ENCODE data around the gene AKR1B1. TPM values are rescaled to one million over a fixed set of nuclear protein-coding genes. Genes with fewer than 3 reads are reported as not detected.
"Not testable (repeated sequence)": the region's sequence is repeated elsewhere in the genome, so short reads cannot be mapped to it uniquely, and the experiment has no call there.

AKR1B1 gene
- total and polyA plus RNA-seq, 2 donors (not counting 1 experiment from before 2014, with no cell fraction given): 170 to 213 TPM

DNA sequence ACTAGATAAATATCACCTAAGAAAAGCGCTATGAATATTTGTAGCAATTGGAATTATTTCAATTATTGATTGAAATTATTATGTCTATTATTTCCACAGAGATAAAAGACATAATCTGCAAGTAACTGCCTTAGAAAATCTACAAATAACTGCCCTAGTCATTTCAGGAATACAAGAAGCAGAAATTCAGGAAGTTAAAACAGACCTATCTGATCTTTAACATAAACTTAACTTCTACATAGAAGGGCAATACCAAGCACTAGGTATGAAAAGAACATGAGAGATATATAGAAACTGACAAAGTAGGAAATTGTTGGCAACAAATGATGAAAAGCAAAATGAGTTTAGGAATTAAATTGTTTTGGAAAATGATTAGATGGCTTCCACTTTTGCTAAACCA is 36.6 kb upstream of the AKR1B1 start:
- Histone ChIP-seq H3K9me3 (ENCODE audit: control insufficient read depth, insufficient read depth, low read depth, low read length) (no peaks in the 10 kb centered on the region), H3K79me2 (ENCODE audit: control insufficient read depth, insufficient read depth, low read length) (no peaks in the 10 kb centered on the region), H3K4me3 (replicated peaks in 1 of 4; ENCODE audit: control extremely low read depth in 1 of 4, insufficient read depth in 1 of 4, low read depth in 3 of 4, low read length in 4 of 4) (no peak overlapping the region), H3K27ac (ENCODE audit: insufficient read depth, low read length) (no peak overlapping the region), H4K20me1 (ENCODE audit: control insufficient read depth, extremely low read depth, insufficient read depth, low read length) (no peaks in the 10 kb centered on the region), H3K4me1 (ENCODE audit: control insufficient read depth, extremely low read depth, insufficient read depth, low read length) (no peaks in the 10 kb centered on the region), H3K36me3 (ENCODE audit: control insufficient read depth, insufficient read depth, low read length) (no peaks in the 10 kb centered on the region), H3K4me2 (ENCODE audit: extremely low read depth, insufficient read depth, low read length) (no peak overlapping the region), H3K27me3 (ENCODE audit: control insufficient read depth, insufficient read depth, low read length) (no peaks in the 10 kb centered on the region), H3K9ac (ENCODE audit: insufficient read depth, low read length) (no peak overlapping the region), H2AFZ (ENCODE audit: low read length) (no peak overlapping the region)
- TF ChIP-seq, protein P1, sequence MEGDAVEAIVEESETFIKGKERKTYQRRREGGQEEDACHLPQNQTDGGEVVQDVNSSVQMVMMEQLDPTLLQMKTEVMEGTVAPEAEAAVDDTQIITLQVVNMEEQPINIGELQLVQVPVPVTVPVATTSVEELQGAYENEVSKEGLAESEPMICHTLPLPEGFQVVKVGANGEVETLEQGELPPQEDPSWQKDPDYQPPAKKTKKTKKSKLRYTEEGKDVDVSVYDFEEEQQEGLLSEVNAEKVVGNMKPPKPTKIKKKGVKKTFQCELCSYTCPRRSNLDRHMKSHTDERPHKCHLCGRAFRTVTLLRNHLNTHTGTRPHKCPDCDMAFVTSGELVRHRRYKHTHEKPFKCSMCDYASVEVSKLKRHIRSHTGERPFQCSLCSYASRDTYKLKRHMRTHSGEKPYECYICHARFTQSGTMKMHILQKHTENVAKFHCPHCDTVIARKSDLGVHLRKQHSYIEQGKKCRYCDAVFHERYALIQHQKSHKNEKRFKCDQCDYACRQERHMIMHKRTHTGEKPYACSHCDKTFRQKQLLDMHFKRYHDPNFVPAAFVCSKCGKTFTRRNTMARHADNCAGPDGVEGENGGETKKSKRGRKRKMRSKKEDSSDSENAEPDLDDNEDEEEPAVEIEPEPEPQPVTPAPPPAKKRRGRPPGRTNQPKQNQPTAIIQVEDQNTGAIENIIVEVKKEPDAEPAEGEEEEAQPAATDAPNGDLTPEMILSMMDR (conservative IDR thresholded peaks at IDR 0.05 in 1 of 2, IDR thresholded peaks at IDR 0.05 in 1 of 2; ENCODE audit: low read depth in 1 of 2, low read length in 2 of 2): no peak
- TF ChIP-seq EZH2 (IDR thresholded peaks at IDR 0.05; ENCODE audit: low read length, missing control alignments): no peak
- no peak for DNase-seq (ENCODE audit: low read depth in 2 of 2)

DNA sequence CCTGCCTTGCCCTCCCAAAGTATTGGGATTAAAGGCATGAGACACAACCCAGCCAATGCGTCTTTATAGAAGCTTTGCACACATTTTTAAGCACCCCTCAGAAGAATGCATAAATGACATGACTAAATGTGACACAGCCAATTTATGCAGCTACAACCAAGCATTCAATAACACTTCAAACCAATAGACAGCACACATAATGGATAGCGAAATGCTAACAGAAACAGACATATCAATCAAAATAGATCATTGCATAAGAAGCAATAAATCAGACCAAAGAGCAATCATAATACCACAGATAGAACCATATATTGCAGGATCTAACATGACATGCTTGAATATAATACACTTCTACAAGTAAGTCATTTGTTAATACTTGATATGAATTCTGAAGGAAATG is 34.2 kb upstream of the AKR1B1 start:
- H3K4me3 ChIP-seq (replicated peaks in 1 of 4; ENCODE audit: control extremely low read depth in 1 of 4, insufficient read depth in 1 of 4, low read depth in 3 of 4, low read length in 4 of 4): no peak overlapping the region
- H3K36me3 ChIP-seq (ENCODE audit: control insufficient read depth, insufficient read depth, low read length): no peaks in the 10 kb centered on the region
- H3K27ac ChIP-seq (ENCODE audit: insufficient read depth, low read length): no peak overlapping the region
- TF ChIP-seq, protein P1 (conservative IDR thresholded peaks at IDR 0.05 in 1 of 2, IDR thresholded peaks at IDR 0.05 in 1 of 2; ENCODE audit: low read depth in 1 of 2, low read length in 2 of 2): no peak
- TF ChIP-seq EZH2 (IDR thresholded peaks at IDR 0.05; ENCODE audit: low read length, missing control alignments): no peak
- H3K4me2 ChIP-seq (ENCODE audit: extremely low read depth, insufficient read depth, low read length): no peak overlapping the region
- no peaks in the 10 kb centered on the region for H3K27me3 ChIP-seq (ENCODE audit: control insufficient read depth, insufficient read depth, low read length)
- DNase-seq (ENCODE audit: low read depth in 2 of 2): no peak
- no peak overlapping the region for H3K9ac ChIP-seq (ENCODE audit: insufficient read depth, low read length)
- H4K20me1 ChIP-seq (ENCODE audit: control insufficient read depth, extremely low read depth, insufficient read depth, low read length): no peaks in the 10 kb centered on the region
- H3K79me2 ChIP-seq (ENCODE audit: control insufficient read depth, insufficient read depth, low read length): no peaks in the 10 kb centered on the region
- no peaks in the 10 kb centered on the region for H3K4me1 ChIP-seq (ENCODE audit: control insufficient read depth, extremely low read depth, insufficient read depth, low read length)
- no peaks in the 10 kb centered on the region for H3K9me3 ChIP-seq (ENCODE audit: control insufficient read depth, insufficient read depth, low read depth, low read length)
- no peak overlapping the region for H2AFZ ChIP-seq (ENCODE audit: low read length)

DNA sequence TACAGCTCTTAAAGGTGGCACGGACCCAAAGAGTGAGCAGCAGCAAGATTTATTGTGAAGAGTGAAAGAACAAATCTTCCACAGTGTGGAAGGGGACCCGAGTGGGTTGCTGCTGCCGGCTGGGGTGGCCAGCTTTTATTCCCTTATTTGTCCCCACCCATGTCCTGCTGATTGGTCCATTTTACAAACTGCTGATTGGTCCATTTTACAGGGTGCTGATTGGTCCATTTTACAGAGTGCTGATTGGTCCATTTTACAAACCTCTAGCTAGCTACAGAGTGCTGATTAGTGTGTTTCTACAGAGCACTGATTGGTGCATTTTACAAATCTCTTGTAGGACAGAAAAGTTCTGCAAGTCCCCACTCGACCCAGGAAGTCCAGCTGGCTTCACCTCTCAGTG is 28.8 kb upstream of the AKR1B1 start:
- H3K4me1 ChIP-seq (ENCODE audit: control insufficient read depth, extremely low read depth, insufficient read depth, low read length); H3K36me3 ChIP-seq (ENCODE audit: control insufficient read depth, insufficient read depth, low read length); H3K27ac ChIP-seq (ENCODE audit: insufficient read depth, low read length); DNase-seq (ENCODE audit: low read depth in 2 of 2); H3K4me3 ChIP-seq (replicated peaks in 1 of 4; ENCODE audit: control extremely low read depth in 1 of 4, insufficient read depth in 1 of 4, low read depth in 3 of 4, low read length in 4 of 4); H3K9me3 ChIP-seq (ENCODE audit: control insufficient read depth, insufficient read depth, low read depth, low read length); H2AFZ ChIP-seq (ENCODE audit: low read length); H4K20me1 ChIP-seq (ENCODE audit: control insufficient read depth, extremely low read depth, insufficient read depth, low read length); H3K27me3 ChIP-seq (ENCODE audit: control insufficient read depth, insufficient read depth, low read length); H3K9ac ChIP-seq (ENCODE audit: insufficient read depth, low read length); H3K4me2 ChIP-seq (ENCODE audit: extremely low read depth, insufficient read depth, low read length); H3K79me2 ChIP-seq (ENCODE audit: control insufficient read depth, insufficient read depth, low read length): not testable (repeated sequence)
